Anterior cingulate cortex (tissue), 58 donors: Measurements from ENCODE around the gene PPHLN1.
"Not testable (repeated sequence)": the region's sequence is repeated elsewhere in the genome, so short reads cannot be mapped to it uniquely, and the experiment has no call there.

Source experiments
- DNase-seq, 58 donors: peaks; one replicate each; lab custom pipeline; 2025; lab: John Stamatoyannopoulos, UW

PPHLN1 gene

DNA sequence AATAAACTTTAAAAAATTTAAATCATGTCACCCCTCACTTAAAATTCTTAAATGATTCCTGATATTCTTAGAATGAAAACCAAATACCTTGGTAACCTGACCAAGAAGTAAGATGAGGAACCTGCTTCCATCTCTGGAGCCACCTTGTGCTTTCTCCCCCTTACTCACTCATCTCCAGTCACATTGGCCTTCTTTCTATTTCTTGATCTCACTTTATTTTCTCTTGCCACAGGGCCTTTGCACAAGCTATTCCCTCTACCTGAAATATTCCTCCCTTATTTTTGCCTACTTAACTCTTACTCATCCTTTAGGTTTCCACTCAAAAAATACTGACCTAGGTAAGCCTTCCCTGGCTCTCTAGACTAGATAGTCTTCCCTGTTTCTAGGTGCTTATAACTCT is 5.2 kb upstream of the PPHLN1 start:
- no peak for DNase-seq

DNA sequence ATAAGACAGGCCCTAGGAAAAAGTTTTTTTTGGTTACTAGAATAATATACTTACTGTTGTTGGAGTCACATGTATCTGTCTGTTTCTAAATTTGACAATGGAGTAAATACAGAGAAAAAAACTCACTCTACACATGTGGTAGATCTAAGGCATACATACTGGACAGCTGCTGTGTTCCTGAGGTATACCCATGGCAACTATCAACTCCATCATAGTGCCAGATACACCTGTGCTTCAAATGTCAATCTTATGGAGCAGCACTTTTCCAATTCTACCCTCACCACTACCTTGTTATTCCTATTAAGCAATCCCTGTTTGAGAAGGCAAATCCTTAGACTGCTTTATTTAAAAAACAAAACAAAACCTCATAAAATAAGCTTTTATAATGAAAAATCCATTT is 3.4 kb upstream of the PPHLN1 start:
- no peak for DNase-seq

DNA sequence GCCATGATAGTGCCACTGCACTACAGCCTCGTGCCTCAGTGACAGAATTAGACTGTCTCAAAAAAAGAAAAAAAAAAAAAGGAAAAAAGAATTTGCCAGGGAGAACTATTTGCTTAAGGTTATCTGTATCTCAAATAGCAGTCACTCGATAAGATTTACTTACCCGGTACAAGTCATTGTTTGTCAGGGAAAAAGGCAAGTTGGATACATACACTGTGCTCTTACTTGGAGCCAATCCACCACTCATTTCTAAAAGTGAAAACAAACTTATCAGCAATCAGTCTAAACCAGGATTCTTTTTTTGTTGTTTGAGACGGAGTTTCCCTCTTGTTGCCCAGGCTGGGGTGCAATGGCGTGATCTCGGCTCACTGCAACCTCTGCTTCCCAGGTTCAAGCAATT is 2.1 kb upstream of the PPHLN1 start:
- no peak for DNase-seq

DNA sequence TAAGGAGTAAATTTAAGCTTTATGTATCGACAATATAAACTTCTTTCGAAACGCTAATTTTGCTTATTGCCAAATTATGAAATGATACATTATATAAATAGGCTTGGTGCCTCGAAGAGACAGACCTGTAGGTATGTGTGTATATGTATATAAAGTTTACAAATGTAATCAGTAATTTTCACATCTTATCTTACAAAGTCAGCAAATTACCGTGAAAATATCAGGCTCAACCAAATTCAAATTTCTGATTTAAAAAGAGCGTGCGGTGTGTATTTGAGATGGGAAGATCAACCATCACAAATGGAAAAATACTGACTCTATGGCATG is 678 bp upstream of the PPHLN1 start:
- DNase-seq = no peak

DNA sequence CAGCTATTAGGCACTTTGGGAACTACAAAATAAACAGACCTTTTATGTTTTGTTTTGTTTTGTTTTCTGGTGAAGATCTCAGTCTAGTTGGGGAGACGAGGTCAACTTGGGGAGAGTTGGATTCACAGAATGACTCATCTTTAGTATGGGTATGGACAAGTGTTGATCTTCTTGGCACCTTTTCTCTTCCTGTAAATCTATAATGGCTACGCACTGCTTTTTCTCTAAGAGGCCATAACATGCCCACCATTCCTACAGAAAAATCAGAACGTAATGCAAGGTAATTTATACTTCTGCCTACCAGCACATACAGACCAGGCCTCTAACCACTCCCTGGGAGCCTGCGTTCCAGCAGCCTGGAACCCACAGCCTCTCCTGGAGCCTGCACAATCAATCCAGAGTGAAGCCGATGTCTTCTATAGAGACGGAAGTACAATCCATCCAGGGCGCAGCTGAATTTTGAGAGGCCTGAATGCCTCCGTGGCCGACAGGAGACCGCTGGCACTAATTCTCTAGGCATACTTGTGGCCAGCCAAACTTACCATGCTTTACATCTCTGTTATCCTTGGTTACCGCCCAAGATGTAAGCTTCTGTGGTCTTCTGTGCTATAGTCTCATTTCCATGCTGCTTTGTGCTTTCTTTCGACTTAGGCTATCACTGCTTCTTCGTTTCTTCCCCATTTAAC is 717 bp downstream of the PPHLN1 start:
- peak in 12 of 58 donors; percentile 0 to 33 (median 7) for DNase-seq

DNA sequence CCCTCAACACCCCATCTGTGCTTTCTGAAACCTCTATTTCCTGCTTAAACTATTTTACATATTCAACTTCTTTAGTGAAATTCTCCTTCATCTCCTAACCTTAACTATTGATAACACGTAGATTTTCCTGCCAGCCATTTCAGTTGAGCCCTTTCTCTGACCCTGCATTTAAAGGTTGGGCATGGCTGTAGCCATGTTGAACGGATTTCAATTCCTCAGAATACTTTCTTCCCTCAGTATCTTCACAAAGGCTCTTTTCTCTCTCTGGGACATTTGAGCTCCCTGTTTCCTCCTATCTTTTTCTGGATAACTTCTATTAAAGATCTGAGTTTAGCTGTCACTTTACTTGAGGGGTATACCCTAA is 1.2 kb downstream of the PPHLN1 start:
- no peak for DNase-seq

DNA sequence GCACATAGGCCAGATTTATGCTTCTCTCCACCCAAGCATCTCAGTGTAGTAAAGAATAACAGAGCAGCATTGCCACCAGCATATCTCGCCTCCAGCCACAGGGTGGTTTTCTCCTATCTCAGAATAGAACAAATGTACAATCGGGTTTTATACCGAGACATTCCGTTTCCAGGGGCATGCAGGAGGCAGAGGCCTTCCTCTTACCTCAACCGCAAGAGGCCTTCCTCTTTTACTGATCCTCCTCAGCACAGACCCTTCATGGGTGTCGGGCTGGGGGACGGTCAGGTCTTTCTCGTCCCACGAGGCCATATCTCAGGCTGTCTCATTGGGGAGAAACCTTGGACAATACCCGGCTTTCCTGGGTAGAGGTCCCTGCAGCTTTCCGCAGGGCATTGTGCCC is 4.1 kb downstream of the PPHLN1 start:
- DNase-seq = not testable (repeated sequence)

DNA sequence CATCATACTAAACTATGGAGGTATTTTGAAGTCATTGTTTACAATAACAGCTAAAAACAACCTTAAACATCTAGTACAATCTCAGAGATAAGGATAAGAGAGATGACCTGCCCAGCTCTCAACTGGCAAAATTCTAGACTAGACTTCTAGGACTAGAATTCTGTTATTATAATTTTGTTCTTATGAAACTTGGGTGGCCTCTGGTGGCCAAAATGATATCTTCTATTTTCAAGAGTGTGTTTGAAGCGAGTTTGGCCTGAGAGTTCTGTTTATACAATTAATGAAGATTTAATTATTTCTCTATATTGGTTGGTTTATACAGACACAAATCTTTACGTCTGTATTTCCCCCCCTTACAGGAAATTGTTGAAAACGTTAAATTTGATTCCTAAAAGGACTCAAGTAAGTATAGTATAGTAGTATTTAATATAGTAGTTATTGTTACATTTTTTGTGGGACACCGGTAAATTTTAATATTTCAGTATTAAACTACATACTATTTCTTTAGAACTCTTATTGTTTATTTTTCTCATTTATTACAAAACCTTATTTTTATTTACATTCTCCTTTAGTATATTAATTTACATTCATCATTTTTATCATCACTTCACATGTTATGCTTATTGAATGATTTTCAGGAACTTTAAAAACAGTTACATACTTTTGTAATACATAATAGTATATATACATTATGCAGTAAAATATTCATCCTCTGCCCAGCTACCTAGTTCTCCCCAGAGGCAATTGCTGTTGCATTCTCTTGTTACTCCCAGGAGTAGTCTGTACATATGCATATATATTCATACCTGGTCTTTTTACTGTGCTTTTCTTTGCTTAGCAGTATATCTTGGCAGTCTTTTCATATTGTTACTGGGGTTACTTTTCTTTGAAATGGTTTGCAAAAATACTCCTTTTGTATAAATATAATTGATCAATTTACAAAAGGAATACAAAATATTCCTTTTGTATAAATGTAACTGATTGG is 6.6 kb downstream of the PPHLN1 start:
- peak in 5 of 58 donors; percentile 1 to 32 (median 8) for DNase-seq

DNA sequence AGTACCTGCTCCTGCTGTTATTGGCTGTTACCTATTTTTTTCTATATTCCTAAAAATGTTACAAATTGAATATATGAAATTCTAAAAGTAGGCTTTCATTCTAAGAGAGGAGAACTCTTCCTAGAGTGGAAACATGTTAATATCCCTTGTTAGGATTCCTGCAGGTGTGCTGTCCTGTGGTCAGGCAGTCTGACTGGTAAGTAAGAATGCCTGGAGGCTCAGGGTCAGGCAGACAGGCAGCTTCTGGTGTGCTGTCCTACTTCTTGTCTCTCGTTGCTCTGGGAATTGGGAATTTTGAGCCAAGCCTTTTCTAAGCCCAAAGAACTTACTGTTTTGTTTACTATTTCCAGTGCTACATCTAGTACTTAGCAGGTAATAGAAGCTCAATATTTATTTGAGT is 10.3 kb downstream of the PPHLN1 start:
- no peak for DNase-seq

DNA sequence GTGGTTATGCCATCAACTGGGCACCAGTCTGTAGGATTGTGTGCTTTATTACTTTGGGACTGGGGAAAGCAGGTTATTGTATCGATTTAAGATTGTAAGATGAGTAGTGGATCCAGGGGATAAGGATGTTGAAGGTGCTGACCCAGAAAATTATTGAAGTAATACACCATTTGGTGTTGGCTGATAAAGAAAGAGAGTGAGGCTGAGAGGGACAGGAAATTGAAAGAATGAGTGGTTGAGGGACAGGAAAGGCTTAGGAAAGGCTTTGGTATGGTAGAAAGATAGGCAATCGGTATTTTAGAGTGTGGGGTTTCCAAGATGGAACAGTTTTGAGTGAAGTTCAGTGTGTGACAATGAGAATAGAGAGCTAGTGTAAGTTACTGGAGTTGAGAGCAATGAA is 12.3 kb downstream of the PPHLN1 start:
- no peak for DNase-seq

DNA sequence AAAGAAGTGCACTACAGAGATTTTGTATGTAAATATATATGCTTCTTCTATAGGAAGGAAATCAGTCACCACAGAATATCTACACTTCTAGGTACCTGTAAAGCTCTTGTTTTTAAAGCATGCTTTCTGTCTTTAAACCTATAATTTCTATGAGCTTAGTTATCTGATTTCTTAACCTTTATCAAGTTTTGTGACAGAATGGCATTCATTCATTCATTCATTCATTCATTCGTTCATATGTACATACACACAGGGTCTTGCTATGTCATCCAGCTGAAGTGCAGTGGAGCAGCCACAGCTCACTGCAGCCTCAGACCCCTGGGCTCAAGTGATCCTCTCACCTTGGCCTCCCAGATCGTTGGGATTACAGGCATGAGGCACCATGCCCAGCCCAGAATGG is 16.1 kb downstream of the PPHLN1 start:
- DNase-seq = no peak

DNA sequence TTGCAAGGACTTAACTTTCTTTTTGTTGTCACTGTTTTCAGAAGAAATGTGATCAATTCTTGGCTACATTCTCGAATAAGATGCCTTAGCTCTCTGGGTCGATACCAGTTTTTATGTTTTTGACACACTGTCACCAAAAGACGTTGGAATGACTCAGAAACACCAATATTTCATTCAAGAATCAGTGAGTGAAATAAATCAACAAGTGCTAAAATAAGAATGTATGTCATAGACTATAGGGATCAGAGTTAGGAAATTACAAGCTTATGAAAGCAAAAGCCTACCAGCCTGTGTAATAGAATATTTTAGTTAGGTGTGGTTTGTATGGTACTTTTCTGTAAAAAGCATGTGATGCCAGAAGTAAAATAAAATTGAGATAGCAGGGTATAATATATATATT is 17.8 kb downstream of the PPHLN1 start:
- DNase-seq = no peak

DNA sequence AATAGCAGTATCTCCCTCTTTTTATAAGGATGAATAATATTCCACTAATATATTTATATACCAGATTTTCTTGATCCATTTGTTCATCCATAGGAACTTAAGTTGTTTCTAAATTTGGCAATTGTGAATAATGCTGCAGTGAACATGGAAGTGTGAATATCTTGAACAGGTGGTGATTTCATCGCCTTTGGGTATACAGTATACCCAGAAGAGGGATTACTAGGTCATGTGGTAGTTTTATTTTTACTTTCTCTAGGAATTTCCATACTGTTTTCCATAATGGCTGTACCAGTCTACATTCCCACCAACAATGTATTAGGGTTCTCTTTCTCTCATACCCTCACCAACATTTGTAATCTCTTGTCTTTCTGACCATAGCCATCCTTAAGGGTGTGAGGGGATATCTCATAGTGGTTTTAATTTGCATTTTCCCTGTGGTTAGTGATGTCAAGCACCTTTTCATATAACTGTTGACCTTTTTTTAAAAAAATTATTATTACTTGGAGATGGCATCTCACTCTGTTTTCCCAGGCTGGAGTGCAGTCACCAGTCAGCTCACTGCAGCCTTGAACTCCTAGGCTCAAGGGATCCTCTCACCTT is 20.5 kb downstream of the PPHLN1 start:
- DNase-seq = no peak

DNA sequence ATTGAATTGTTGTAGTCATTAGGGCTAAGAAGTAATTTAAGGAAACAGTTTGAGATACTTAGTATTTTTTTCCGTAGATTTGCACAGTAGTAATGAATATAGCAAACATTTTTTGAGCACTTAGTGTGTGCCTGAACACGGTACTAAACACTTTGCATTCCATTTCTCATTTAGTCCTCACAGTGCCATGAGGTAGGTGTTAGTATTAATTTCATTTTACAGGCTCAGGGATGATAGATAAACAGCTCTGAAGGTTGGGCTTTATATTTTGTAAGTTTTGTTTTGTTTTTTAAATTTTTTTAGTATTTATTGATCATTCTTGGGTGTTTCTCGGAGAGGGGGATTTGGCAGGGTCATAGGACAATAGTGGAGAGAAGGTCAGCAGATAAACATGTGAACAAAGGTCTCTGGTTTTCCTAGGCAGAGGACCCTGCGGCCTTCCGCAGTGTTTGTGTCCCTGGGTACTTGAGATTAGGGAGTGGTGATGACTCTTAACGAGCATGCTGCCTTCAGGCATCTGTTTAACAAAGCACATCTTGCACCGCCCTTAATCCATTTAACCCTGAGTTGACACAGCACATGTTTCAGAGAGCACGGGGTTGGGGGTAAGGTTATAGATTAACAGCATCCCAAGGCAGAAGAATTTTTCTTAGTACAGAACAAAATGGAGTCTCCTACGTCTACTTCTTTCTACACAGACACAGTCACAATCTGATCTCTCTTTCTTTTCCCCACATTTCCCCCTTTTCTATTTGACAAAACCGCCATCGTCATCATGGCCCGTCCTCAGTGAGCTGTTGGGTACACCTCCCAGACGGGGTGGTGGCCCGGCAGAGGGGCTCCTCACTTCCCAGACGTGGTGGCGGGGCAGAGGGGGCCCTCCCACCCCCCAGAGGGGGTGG is 23.4 kb downstream of the PPHLN1 start:
- DNase-seq = not testable (repeated sequence)

DNA sequence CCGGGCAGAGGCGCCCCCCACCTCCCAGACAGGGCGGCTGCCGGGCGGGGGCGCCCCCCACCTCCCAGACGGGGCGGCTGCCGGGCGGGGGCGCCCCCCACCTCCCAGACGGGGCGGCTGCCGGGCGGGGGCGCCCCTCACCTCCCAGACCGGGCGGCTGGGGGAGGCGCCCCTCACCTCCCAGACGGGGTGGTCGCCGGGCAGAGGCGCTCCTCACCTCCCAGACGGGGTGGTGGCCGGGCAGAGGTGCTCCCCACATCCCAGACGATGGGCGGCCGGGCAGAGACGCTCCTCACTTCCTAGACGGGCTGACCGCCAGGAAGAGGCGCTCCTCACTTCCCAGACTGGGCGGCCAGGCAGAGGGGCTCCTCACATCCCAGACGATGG is 24.0 kb downstream of the PPHLN1 start:
- not testable (repeated sequence) for DNase-seq

DNA sequence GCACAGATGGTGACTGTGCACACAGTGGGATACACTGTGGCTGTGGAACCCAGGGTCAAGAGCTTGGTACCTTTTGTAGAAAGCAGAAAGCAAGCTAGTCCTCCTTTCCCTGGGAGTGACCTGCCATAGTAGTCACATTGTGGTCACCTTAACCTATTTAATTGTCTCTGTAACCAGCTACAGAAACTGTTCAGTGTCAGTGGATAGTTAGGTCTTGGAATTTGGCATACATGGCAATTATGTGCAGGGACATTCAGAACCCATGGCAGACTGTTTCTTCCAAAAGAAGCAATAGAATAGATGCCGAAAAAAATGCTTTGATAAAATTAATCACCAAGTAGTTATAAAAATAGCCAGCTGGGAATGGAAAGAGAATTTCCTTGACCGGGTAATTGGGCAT is 30.4 kb downstream of the PPHLN1 start:
- no peak for DNase-seq

DNA sequence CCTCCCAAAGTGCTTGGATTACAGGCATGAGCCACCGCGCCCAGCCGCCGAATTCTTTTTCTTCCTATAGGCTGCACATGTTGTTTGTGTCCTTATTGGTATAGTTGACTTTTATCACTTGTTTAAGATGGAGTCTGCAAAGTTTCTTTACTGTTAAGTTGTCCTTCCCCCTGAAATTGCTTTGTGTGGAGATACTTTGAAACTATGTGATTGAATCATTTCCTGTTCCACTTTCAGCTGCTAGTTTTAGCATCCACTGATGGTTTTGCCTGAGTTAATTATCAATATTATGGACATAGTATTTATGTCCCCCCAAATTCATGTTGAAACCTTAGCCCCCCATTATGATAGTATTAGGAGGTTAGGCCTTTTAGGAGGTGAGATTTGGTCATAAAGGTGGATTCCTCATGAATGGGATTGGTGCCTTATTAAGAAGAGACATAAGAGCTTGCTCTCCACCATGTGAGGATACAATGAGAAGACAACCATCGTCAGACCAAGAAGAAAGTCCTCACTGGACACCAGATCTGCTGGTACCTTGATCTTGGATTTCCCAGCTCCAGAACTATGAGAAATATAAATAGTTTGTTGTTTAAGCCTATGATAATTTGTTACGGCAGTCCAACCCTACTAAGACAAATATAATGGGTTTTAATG is 34.9 kb downstream of the PPHLN1 start:
- DNase-seq = no peak

DNA sequence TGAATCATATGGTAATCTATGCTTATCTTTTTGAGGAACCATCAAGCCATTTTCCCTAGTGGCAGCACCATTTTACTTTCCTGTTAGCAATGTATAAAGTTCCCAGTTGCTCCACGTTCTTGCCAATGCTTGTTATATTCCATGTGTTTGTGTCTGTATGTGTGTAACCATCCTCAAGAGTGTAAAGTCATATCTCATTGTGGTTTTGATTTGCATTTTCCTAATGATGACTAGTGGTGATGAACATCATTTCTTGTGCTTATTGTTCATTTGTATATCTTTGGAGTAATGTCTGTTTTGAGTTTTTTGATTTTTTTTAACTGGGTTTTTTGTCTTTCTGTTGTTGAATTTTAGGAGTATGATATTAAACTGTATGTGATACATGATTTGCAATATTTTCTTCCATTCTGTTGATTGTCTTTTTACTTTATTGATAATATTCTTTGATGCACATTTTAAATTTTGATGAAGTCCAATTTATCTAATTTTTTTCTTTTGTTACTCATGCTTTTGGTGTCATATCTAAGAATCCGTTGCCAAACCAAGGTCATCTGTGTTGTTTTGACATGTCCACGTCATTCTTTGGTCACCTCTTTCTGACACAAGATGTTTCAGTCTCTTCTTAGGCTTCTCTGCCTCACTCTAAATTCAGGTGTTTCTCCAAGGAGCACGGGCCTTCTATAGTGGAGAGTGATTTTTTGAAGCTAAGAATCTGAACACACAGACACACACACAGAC is 36.1 kb downstream of the PPHLN1 start:
- DNase-seq = no peak

DNA sequence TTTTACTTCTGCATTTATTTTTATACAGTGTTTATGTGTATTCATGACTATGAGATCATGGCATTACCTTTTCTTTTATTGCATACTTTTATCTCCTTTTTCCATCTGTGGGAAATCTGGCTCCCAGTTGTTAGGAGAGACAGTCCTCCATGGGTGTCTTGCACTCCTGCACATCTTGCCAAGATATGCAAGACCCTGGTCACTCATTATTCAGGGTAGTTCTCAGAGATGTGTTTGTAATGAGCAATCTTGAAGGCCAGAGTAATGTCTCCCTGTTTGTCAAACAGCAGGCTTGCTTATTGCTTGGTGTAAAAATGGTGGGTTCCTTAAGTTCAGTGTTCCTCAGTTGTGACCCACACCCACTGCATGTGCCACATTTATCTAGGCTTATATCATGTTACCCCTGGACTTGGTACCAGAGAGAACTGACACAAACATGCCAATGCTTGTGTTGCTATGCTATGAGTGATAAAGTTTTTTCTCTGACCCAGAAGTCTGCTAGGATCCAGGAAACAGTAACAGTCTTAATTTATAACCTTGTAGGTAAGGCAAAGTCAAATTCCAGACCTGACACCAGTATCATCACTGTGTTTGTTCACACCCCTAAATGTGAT is 36.8 kb downstream of the PPHLN1 start:
- no peak for DNase-seq
